ENCODE results near the gene CAMTA1.

The CAMTA1 gene

GRCh38 chr1:6972399-6972798 lies 187.1 kb downstream of the CAMTA1 start:
- TF ChIP-seq CTCF (IDR thresholded peaks at IDR 0.05; ENCODE audit: control insufficient read depth, extremely low read depth, insufficient read depth) = no peak
- no peak for DNase-seq (ENCODE audit: low read depth)
- no peak overlapping the region for H3K4me3 ChIP-seq (ENCODE audit: low read depth, low read length)

DNA sequence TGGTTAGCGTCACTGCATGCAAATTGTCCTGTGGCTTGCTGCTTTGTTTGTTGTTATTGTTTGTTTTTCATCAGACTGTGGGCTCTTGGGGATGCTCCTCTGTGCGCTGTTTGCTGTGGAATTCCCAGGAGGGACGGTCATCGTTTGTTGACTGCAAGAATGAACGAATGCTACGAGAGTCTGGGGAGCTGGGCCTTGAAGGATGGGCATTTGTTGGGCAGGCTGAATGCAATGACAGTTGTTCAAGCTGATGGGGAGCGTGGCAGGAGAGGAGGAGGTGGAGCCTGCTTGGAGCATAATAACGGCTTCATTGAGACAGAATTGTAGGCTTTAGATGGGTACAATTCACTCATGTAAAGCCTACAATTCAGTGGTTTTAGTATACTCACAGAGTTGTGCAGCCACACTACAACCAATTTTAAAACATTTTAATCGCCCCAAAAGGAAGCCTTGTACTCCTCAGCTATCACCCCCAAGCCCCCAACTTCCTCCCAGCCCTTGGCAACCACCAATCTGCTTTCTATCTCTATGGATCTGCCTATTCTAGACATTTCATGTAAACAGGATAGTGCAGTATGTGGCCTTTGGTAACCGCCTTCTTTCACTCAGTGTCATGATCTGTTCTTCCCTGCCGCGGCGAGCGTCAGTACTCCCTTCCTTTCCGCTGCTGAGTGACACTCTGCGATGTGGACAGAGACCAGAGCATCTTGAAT lies 190.2 kb downstream of the CAMTA1 start:
- no peak overlapping the region for H3K4me3 ChIP-seq (ENCODE audit: low read depth, low read length)
- no peak for TF ChIP-seq CTCF (IDR thresholded peaks at IDR 0.05; ENCODE audit: control insufficient read depth, extremely low read depth, insufficient read depth)
- DNase-seq (ENCODE audit: low read depth) = no peak

DNA sequence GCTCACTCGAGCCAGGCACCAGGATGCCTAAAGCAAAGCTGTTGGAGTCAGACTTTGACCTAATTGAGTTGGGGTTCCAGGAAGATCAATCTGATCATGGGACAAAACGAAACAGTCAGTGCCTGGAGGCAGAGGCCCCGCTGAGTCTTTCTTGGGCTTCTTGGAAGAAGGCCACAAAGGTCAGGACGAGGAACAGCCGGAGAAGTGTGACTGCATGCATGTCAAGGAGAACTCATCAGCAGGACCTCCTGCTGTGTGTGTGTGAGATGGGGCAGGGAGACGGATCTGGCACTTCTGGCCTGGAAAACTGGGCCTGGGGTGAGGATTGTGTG lies 190.8 kb downstream of the CAMTA1 start:
- TF ChIP-seq CTCF (IDR thresholded peaks at IDR 0.05; ENCODE audit: control insufficient read depth, extremely low read depth, insufficient read depth) = no peak

GRCh38 chr1:6979003-6979613 lies 193.9 kb downstream of the CAMTA1 start:
- no peak for TF ChIP-seq CTCF (IDR thresholded peaks at IDR 0.05; ENCODE audit: control insufficient read depth, extremely low read depth, insufficient read depth)
- no peak overlapping the region for H3K4me3 ChIP-seq (ENCODE audit: low read depth, low read length)
- DNase-seq (ENCODE audit: low read depth) = no peak

More for the DNA sequence above, 190.8 kb downstream of the CAMTA1 start:
- DNase-seq (ENCODE audit: low read depth) = no peak
- no peak overlapping the region for H3K4me3 ChIP-seq (ENCODE audit: low read depth, low read length)

DNA sequence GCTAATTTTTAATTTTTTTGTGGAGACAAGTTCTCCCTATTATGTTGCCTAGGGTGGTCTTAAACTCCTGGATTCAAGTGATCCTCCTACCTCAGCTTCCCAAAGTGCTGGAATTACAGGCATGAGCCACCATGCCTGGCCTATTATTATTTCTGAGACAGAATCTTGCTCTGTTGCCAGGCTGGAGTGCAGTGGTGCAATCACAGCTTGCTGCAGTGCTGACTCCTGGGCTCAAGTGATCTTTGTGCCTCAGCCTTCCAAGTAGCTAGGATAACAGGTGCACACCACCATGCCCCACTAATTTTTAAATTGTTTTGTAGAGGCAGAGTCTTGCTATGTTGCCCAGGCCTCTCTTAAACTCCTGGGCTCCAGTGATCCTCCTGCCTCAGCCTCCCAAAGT lies 196.3 kb downstream of the CAMTA1 start:
- no peak overlapping the region for H3K4me3 ChIP-seq (ENCODE audit: low read depth, low read length)
- no peak for TF ChIP-seq CTCF (IDR thresholded peaks at IDR 0.05; ENCODE audit: control insufficient read depth, extremely low read depth, insufficient read depth)
- no peak for DNase-seq (ENCODE audit: low read depth)

- no peak overlapping the region for H3K4me3 ChIP-seq (ENCODE audit: low read depth, low read length)
- TF ChIP-seq CTCF (IDR thresholded peaks at IDR 0.05; ENCODE audit: control insufficient read depth, extremely low read depth, insufficient read depth) = no peak
- DNase-seq (ENCODE audit: low read depth) = no peak
These were observed 197.2 kb downstream of the CAMTA1 start for GRCh38 chr1:6982443-6982842.

DNA sequence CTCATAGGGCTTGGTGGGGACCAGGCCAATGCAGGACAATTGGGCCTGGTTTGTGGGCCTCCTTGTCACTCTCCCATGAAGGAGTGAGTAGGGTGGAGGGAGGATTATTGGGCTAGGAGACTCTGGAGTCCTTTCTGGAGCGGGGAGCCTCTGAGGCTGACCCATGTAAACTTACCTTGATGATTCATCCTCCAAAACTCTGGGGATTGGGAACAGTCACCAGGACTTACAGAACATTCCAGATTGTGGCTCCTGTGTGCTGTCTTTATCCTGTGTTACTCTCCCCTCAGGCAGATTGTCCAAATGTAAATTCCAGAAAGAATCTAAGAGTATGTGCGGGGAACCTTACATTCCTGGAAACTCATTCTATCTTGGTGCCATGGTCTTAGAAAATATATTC lies 197.6 kb downstream of the CAMTA1 start:
- TF ChIP-seq CTCF (IDR thresholded peaks at IDR 0.05; ENCODE audit: control insufficient read depth, extremely low read depth, insufficient read depth) = no peak
- no peak for DNase-seq (ENCODE audit: low read depth)
- no peak overlapping the region for H3K4me3 ChIP-seq (ENCODE audit: low read depth, low read length)
